IPS DF 6.9 (cell line): ENCODE data around the gene REEP5.

Source experiments
- DNase-seq: peaks from one replicate; pipeline ENCODE4 v3.0.0-alpha.2; 2013; ENCODE audit warnings: low read depth, low spot score
- H3K27ac ChIP-seq: one replicate; pipeline ENCODE4 v1.5.1; 2013; ENCODE audit warnings: low read length, control low read depth
- H3K27me3 ChIP-seq: 2 replicates; pipeline ENCODE4 v1.6.1; 2013; ENCODE audit warnings: mild to moderate bottlenecking, low read length; ENCODE audit not compliant: control insufficient read depth, insufficient read depth
- H3K36me3 ChIP-seq: 2 replicates; pipeline ENCODE4 v1.6.1; 2013; ENCODE audit warnings: low read length; ENCODE audit not compliant: control insufficient read depth, insufficient read depth
- H3K4me1 ChIP-seq: 2 replicates; pipeline ENCODE4 v1.6.1; 2013; ENCODE audit warnings: low read length; ENCODE audit not compliant: control insufficient read depth, insufficient read depth
- H3K4me3 ChIP-seq: 2 replicates; pipeline ENCODE4 v1.5.1; 2013; ENCODE audit warnings: mild to moderate bottlenecking, low read length
- H3K9me3 ChIP-seq: 2 replicates; pipeline ENCODE4 v1.6.1; 2013; ENCODE audit warnings: low read length, inconsistent platforms; ENCODE audit not compliant: control insufficient read depth, insufficient read depth
- WGBS: extraction: QIAGEN DNeasy Blood & Tissue Kit; methylation state at CpG from one replicate; pipeline ENCODE4 v1.1.7; 2013; ENCODE audit warnings: mixed read lengths, missing lambda C conversion rate; ENCODE audit not compliant: insufficient read length, insufficient coverage; 5-methylcytosine and 5-hydroxymethylcytosine counted together

Gene REEP5

GRCh38 chr5:112848116-112848811, 73.8 kb downstream of the REEP5 start:
- Histone ChIP-seq H3K27ac (no peak overlapping the region), H3K4me3 (no peak overlapping the region), H3K9me3 (no peaks in the 10 kb centered on the region), H3K36me3 (no peaks in the 10 kb centered on the region), H3K4me1 (peaks cover 2% of the 10 kb centered on the region; the same call in 1 of the 2 replicates), H3K27me3 (no peaks in the 10 kb centered on the region)
- no CpG with 5 or more reads among the region's 8 CpGs for WGBS
- peak; percentile 74 for DNase-seq

- Histone ChIP-seq H3K27ac (no peak overlapping the region), H3K9me3 (no peaks in the 10 kb centered on the region), H3K4me3 (no peak overlapping the region), H3K27me3 (no peaks in the 10 kb centered on the region), H3K36me3 (no peaks in the 10 kb centered on the region), H3K4me1 (peaks cover 2% of the 10 kb centered on the region; the same call in 1 of the 2 replicates)
- DNase-seq: no peak
Observed at GRCh38 chr5:112847306-112847705, 74.7 kb downstream of the REEP5 start.

GRCh38 chr5:112846556-112846955, 75.5 kb downstream of the REEP5 start:
- WGBS: no CpG with 5 or more reads among the region's 5 CpGs
- no peaks in the 10 kb centered on the region for H3K36me3 ChIP-seq
- H3K27ac ChIP-seq: no peak overlapping the region
- no peak for DNase-seq
- H3K4me3 ChIP-seq: no peak overlapping the region
- H3K27me3 ChIP-seq: no peaks in the 10 kb centered on the region
- no peaks in the 10 kb centered on the region for H3K9me3 ChIP-seq
- peaks cover 2% of the 10 kb centered on the region; the same call in 1 of the 2 replicates for H3K4me1 ChIP-seq

- Histone ChIP-seq H3K9me3 (no peaks in the 10 kb centered on the region), H3K27me3 (no peaks in the 10 kb centered on the region), H3K27ac (no peak overlapping the region), H3K4me3 (no peak overlapping the region), H3K36me3 (peaks cover 2% of the 10 kb centered on the region; the same call in 1 of the 2 replicates), H3K4me1 (peaks cover 2% of the 10 kb centered on the region; the same call in 1 of the 2 replicates)
- DNase-seq: no peak
- no CpG with 5 or more reads among the region's 1 CpG for WGBS
Observed at GRCh38 chr5:112844489-112844888, 77.5 kb downstream of the REEP5 start.

- no CpG with 5 or more reads among the region's 13 CpGs for WGBS
- Histone ChIP-seq H3K9me3 (no peaks in the 10 kb centered on the region), H3K4me3 (no peak overlapping the region), H3K27ac (no peak overlapping the region), H3K4me1 (no peaks in the 10 kb centered on the region), H3K27me3 (no peaks in the 10 kb centered on the region), H3K36me3 (peaks cover 2% of the 10 kb centered on the region; the same call in 1 of the 2 replicates)
- no peak for DNase-seq
Observed at GRCh38 chr5:112833971-112834370, 88.1 kb downstream of the REEP5 start.

GRCh38 chr5:112830378-112830777, 91.6 kb downstream of the REEP5 start:
- no peak for DNase-seq
- no peaks in the 10 kb centered on the region for H3K27me3 ChIP-seq
- H3K4me3 ChIP-seq: no peak overlapping the region
- WGBS: no CpG with 5 or more reads among the region's 2 CpGs
- H3K4me1 ChIP-seq: no peaks in the 10 kb centered on the region
- no peaks in the 10 kb centered on the region for H3K36me3 ChIP-seq
- H3K27ac ChIP-seq: no peak overlapping the region
- no peaks in the 10 kb centered on the region for H3K9me3 ChIP-seq
